NCI-H1694 treated with DMSO at 0.1 percent for 48 hours (cell line): Measurements from ENCODE around the gene MPST.

Experiments used
- DNase-seq: peaks from one replicate; lab custom pipeline; 2025; lab: John Stamatoyannopoulos, UW

Gene MPST

DNA sequence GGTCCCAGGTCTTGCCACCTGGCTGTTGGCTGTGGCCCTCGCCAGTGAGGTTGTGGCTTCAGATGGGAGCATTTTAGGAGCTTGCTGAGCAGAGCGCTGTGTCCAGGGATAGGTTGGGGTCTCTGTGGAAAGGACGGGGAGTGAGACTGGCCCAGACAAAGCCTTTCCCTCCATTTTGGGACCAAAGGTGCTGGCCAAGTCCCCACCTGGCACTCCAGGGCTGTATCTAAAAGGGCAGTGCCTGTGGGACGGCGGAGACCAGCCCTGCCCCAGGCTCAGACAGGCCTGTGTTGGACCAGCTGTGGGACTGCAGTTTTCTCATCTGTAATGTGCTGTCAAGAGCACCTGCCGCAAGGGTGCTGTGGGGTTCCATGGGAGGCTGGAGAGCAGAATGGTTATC lies 27.0 kb downstream of the MPST start:
- DNase-seq = no peak

DNA sequence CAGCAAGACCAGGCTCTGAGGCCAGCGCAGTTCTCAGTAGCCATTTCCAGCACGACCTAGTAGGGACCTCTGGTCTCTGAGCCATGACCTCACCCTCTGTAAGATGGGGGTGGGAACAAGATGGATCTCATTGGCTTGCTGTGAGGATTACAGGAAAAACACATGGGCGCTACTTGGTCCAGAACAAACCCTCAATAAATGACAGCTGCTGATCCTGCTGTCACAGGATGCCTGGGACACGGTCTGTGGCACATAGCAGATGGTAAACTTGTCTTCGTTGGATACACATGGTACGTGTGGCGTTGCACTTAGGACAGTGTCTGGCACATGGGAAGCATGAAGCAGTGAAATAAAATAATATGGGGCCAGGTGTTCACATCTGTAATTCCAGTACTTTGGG lies 27.5 kb downstream of the MPST start:
- DNase-seq = peak; percentile 96

DNA sequence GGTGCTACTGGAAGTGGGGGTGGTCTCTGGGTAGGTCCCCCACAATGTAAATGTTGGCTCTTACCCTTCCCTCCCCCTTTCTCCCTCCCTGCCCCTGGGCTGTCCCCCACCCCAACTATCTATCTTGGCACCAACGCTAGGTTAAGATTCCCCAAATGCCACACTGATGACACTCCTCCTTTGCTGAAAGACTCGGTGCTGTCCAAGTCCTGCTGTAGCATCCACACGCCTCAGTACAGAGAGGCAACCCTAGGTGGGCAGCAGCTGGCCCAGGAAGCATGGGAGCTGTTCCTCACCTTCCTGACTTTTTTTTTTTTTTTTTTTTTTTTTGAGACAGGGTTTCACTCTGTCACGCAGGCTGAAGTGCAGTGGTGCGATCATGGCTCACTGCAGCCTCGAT lies 28.6 kb downstream of the MPST start:
- no peak for DNase-seq

DNA sequence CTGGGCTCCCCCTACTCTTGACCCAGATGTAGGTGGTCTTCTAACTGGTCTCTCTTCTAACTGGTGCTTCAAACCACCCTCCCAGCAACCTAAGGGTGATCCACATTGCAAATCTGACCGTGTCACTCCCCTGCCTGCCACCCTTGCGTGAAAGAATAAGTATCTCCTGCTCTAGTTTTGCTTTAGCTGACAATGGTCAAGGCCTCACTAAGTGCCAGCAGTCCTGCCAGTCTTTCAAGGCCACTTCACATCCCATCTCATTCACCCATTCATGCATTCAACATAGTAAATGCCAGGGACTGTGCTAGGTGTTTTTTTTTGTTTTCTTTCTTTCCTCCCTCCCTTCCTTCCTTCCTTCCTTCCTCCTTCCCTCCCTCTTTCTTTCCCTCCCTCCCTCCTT lies 29.7 kb downstream of the MPST start:
- DNase-seq = no peak

DNA sequence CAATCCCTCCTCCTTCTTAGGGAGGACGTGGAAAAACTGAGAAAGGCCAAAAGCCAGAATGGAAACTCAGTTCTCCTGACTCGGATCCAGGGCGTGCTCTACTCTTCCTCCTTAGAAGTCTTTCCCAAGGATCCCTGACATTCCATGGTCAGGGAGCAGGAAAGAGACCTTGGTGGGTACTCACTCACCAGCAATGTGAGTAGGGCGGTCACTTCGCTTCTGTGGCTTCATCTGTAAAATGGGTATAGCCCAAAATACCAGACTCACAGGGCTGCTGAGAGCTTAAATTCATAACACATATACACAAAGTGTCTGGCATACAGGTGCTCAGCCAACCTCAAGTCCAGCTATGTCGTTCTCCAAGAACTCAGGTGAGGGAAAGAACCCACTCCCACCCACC lies 31.4 kb downstream of the MPST start:
- no peak for DNase-seq

DNA sequence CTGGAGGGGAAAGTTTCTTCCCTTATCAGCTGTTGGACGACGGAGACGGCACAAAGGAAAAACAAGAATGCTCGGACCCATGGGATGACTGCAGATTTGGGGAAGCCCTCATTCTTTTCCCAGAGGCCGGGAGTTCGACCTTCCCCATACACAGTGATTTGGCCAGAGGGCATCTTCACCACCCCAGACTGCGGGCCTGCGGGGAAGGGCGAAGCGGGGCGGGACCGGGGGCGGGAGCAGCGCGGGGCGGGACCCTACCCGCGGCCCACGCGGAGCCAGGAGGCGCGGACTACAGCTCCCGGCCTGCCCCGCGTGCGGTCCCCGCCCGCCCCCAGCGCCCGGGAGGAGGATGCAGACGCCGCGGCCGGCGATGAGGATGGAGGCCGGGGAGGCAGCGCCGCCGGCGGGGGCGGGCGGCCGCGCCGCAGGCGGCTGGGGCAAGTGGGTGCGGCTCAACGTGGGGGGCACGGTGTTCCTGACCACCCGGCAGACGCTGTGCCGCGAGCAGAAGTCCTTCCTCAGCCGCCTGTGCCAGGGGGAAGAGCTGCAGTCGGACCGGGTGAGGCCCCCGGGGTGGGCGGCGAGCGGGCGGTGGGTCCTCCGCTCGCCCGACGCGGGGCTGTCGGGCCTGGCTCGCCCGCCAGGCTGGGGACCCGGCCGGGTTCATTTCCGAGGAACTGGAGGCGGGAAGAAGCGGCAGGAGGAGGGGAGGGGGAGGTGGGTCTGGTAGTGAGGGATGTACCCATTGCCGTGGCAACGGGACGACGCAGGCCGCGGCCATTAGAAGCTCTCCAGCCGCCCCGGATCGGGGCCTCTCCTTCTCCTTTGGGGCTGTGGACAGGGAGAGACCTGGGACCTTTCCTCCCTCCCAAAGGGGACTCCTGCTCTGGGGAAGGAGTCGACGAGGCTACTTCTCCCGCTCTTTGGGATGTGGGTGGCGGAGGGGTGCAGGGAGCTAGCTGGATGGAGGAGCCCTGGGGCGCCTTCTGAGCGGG lies 32.1 kb downstream of the MPST start, which contains the start of gene KCTD17:
TSS of gene KCTD17 (plus strand) at position 352 of the 995 bp plus-strand sequence. CDS start at position 371, 19 bp downstream.
- peak; percentile 20 for DNase-seq

DNA sequence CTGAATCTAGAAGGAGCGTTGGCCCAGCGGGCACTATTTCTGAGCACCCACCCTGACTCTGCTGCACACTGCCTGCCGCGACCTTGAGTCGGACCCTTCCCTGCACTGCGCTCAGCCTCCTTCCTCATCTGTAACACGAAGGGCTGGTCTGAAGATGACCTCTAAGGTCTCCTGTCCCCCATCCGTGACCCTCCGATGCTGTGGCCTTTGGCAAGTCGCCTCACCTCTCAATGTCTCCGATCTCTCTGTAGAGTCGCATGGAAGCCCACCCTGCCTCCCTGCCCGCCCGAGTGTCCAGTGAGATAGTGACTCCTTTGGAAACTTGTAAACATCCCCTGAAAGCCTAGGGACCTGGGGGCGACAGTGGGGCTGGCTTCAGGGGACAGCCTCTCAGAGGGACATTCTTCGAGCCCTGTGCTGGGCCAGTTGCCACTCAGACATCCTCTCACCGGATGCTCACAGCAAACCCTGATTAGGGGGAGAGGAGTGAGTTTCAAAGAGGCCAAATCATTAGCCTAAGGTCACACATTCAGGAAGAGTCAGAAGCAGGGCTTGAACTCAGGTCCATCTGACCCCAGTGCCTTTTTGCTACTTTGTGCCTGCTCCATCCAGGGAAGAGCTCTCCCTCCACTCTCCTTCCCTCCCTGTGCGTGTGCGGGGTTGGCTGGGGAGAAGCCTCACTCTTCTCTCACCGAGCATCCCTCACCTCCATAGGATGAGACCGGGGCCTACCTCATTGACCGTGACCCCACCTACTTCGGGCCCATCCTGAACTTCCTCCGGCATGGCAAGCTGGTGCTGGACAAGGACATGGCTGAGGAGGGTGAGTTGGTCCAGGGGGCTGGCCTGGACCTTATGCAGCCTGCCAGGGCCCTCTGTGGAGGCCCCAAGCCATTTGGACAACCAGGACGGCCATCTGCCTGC lies 33.1 kb downstream of the MPST start:
- DNase-seq = no peak

DNA sequence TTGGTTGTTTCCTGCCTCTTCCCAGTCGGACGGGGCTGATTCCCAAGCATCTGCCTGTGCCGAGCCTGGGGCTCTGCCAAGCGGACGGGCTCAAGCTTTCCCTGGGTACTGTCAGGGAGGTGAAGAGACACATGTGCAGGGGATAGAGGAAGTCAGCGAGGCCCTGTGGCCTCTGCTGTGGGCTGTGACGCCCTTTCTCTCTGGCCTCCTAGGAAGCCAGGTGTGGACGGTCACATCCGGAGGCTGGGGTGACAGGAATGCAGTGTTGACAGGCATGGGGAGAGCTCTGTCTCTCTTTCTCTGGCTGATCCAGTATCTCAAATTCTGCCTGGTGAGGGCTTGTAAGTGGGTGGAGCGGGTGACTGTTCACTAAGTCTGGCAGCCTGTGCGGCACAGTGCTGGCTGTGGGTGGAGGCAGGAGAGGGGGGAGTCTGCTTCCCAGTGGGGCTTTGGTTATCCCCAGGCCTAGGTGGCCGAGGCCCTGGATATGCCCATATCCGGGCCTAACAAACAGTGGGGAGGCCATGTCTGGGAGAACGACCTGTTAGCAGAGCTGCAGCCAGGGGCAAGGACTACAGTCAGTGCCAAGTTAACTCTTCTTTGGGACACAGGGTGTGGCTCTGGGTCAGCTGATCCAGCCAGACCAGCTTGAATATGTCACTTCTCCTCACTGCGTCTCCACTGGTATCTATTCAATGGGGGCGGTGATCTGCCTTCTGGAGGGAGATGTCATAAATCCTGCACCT lies 33.9 kb downstream of the MPST start:
- DNase-seq = peak; percentile 1

DNA sequence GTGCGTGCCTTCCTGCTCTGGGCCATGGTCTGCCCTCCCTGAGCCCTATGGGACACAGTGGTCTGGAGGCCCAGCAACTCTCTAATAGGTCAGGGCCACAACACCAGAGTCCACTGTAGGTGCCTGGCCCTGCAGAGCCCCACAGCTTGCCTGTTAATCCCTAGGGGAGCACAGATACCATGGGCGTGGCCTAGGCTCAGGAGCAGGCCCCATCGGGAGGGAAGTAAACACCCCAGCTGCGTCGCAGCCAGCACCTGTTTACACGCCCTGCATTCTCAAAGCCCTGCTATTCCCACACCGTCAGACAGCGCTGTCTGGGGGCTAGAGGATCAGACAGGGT lies 34.5 kb downstream of the MPST start:
- DNase-seq = no peak

DNA sequence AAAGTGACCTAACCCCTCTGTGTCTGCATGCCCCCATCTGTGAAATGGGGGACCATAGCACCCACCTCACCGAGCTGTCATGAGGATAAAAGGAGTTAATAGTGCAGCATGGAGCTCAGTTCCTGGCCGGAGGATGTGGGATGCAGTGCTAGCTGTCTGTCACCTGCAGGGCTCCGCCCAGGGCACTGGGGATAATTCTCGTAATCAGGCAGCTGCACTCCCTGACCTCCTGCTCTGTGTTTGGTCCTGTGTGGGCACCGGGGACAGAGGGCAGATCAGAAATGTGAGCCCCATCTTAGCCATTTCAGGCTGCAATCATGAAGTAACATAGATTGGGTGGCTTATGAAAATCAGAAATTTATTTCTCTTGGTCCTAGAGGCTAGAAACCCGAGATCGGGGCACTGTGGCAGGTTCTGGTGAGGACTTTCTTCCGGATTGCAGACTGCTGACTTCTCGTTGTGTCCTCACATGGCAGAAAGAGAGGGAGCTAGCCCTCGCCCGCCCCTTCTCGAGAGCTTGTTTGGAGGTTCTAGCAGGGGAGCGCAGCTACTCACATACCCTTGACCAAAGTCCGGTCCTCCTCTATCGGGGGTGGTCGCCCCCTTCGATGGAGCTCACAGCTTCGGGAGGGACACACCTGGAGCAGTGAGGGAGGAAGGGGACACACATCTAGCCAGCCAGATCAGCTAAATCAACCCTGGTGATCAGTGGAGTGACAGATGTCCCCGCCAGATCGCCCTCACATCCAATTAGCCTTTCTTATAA lies 35.2 kb downstream of the MPST start:
- no peak for DNase-seq

DNA sequence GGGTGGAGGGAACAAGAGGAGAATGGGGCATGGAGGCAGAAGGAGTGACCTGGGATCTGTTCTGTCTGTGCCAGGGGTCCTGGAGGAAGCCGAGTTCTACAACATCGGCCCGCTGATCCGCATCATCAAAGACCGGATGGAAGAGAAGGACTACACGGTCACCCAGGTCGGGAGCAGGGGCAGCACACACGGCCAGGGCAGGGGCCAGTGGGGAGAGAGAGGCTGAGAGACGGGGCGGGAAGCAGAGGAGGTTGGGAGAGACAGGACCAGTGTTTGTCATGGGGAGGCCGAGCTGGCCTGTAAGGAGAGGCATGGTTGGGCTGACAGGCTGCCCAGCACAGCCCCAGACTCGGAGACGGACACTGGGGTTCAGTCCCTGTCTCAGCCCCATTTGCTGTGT lies 36.7 kb downstream of the MPST start:
- DNase-seq = no peak

DNA sequence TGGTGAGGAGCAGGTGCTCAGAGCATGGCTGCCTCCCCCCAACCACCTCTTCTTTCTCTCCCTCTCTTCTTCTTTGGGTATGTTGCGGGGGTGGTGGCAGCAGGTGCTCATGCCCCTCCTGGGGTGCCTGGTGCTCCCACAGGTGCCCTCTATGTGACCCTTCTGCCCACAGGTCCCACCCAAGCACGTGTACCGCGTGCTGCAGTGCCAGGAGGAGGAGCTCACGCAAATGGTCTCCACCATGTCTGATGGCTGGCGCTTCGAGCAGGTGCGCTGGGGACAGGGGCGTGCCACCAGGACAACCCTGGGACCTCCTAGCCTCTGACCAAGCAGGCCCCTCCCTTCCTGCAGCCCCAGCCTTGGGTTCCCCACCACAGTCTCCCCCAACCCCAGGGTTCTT lies 37.7 kb downstream of the MPST start:
- DNase-seq = no peak

DNA sequence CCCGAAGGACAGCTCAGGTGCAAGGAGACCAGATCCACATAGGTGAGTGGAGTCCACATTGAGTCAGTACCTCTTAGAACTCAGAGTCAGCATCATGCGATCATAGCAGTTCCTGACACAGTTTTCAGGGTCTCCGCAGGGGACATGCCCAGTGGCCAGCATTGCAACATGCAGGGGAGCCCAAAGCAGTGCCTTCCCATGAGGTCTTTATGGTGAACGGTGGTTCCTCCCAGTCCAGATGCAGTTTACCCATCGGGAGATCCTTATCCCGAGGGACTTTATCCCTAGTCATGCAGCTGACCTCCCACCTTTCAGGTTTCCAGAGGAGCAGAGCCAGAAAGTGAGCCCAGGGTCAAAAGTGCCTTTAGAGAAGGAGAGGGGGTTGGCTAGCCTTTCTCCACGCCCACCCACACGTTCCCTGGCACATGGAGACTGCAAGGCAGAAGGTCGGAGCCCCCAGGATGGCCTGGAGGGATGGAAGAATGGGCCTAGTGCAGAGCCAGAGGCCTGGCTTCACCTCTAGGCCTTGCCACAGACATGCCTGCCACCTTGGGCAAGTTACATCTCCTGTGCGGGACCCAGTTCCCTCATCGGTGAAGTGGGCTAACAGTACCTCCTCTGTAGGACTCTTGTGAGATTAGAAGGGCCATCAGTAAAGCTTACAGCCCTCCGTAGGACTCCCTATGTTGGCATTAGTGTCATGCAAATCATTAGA lies 38.4 kb downstream of the MPST start:
- DNase-seq = no peak

DNA sequence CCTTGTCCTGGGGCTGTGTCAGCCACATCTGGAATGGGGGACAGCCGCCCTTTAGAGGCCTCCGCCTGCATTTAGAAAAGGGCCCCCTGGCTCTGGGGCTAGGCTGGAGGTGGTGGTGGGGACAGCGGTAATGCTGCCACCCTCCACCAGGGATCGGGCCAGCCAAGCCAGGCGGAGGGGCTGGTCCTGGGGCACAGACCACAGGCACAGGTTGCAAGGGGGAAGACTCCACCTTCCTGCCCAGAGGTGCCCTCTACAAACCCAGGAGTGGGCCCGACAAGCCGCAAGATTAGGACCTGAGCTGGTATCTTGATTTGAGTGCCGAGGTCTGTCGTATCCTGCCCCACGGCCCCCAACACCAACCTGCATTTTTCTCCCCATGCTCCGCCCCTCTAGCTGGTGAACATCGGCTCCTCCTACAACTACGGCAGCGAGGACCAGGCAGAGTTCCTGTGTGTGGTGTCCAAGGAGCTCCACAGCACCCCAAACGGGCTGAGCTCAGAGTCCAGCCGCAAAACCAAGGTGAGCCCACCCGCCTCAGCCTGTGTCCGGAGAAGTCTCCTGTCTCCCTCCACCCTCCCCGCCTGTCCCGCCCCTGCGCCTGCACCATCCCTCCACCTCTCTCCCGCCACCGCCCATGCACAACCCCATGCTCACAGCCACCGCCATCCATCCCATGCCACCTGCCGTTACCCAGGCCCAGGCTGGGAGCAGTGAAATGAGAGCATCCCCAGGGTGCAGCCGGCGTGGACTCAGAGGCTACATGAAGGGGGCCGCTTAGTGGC lies 39.6 kb downstream of the MPST start:
- DNase-seq = no peak

DNA sequence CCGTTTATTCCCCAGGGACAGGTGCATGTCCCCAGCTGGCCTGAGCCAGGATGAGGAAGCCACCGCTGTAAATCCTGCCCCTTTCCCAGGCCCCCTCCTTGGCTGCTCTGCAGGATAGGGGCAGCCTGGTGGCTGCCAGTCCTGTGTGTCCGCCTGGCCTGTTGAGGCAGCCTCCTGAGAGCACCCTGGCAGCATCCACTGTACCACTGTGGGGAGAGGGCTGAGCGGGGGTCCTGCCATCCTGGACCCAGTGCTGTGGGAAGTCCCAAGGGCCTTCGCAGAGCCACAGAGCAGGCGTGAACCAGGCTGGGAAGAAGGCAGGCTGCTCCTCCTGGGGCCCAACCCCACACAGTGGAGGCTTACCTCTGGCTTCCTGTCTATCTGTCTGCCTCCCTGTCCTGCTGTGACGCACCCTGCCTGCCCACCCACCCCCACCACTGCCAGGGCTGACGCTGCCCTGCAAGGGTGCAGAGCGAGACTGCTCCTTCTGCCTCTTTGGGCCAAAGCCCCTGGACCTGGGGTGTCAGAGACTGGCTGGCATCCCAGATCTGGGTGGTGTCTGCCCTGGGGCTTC lies 40.4 kb downstream of the MPST start:
- no peak for DNase-seq

DNA sequence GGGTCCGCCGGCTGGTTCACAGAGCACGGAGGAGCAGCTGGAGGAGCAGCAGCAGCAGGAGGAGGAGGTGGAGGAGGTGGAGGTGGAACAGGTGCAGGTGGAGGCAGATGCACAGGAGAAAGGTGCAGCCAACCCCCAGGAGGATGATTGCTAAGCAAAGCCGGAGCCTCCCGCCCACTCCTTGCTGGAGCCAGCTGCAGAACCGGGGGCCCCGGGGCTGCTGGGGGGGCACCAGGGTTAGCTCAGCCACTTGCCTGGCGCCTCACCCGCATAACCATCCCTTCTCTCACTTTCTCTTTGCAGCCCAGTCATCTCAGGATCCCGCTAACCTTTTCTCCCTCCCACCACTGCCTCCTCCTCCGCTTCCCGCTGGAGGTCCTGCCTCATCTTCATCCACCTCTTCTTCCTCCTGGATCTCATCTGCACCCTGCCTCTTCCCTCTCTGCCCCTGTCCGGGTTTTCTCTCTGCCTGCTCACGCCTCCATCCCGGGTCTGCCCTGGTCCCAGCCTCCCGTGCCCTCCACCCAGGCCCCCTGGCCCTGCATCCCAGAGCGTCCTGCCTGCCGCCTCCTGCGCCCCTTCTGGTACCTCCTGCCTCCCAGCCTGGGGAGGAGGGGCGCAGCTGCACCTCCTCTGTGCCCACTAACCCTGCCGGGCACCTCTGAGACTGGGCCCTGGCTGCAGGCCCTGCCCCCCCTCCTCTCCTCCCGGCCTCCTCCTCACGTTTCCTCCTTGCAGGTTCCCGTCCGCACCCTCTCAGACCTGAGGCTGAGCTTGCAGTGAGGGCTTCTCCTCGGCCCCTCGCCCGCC lies 41.5 kb downstream of the MPST start:
- DNase-seq = no peak

DNA sequence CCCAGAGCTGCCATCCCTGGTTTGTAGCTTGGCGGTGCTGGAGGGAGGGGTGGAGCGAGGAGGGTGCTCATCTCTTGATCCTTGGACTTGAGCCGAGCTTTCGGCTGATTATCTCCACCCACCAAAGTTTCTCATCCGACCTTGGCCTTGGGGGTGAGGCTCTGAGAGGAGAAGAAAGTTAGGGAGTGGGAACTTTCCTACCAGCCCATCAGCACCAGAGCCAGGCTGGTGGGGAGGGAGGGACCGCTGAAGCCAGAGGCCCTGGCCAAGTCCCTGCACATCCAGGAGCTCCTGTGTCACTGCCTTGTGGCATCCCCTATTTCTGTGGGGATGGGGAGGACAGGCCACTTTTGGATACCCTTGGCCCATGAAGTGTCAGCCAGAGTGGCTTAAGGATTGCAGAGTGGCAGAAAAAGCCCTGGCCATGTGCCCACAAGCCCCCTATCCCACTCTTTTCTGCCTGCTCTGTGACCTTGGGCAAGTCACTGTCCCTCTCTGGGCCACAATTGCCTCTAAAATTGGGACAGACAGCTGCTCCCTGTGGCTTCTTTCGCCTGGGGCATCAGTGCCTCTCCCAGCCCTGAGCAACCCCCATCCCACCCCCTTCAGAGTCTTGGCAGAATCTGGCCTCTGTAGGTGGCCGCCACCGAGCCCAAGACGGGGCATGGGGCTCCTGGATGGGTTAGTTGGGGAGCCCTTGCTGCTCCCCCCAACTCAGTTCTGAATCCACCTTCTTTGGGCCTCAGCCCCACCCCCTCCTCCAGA lies 42.3 kb downstream of the MPST start:
- no peak for DNase-seq

DNA sequence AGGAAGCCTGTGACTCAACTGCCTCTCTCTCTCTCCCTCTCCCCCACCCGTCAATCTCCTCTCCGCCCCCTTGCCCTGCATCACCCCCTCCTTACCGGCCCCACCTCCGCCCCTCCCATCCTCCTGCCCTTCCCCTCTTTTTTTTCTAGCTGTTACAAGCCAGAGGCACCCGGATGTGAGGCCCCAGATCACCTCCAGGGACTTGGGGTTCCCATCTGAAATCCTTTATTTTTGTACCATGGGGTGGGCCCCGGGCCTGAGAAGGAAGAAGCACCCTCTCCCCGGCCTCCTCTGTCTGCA lies 42.8 kb downstream of the MPST start:
- no peak for DNase-seq
